GM19043 (cell line): ENCODE data around the gene TMEM45A.

ENCODE experiments used
- ATAC-seq: cut with Tn5 transposase; IDR thresholded peaks from one replicate; pipeline ENCODE4 v1.9.1; 2021; ENCODE audit warnings: low read depth; ENCODE audit not compliant: unreplicated experiment

TMEM45A gene

GRCh38 chr3:100606894-100607512, 114.6 kb downstream of the TMEM45A start:
- peak; percentile 69 for ATAC-seq

- no peak for ATAC-seq
Observed at GRCh38 chr3:100609305-100609704, 116.9 kb downstream of the TMEM45A start, which contains the start of gene ADGRG7. Gene ADGRG7 (plus strand): TSS chr3:100609601. CDS start chr3:100609857, 256 bp downstream.

GRCh38 chr3:100609963-100610362, 117.5 kb downstream of the TMEM45A start:
- no peak for ATAC-seq

GRCh38 chr3:100611221-100611620, 118.8 kb downstream of the TMEM45A start:
- ATAC-seq, result no peak

GRCh38 chr3:100613721-100614390, 121.4 kb downstream of the TMEM45A start:
- no peak for ATAC-seq

- no peak for ATAC-seq
Observed at GRCh38 chr3:100614941-100615340, 122.5 kb downstream of the TMEM45A start.

GRCh38 chr3:100615684-100616083, 123.3 kb downstream of the TMEM45A start:
- ATAC-seq, result no peak

- no peak for ATAC-seq
Observed at GRCh38 chr3:100621251-100621650, 128.8 kb downstream of the TMEM45A start.
